Natural killer cell (primary cell): ENCODE measurements around the gene C2orf49. TPM values are rescaled to one million over a fixed set of nuclear protein-coding genes. Genes with fewer than 3 reads are reported as not detected.

Experiments used
- ATAC-seq, 3 donors: fragments of 150-1000 bp in 2 of 3; fragments of 200-7000 bp in 1 of 3; cut with Tn5 transposase; 1 replicate in 1 of 3; 2 replicates in 2 of 3; pipeline ENCODE4 v1.10.0; 2021; ENCODE audit warnings: mild to moderate bottlenecking in 2 of 3, moderate library complexity in 2 of 3
- DNase-seq, 2 donors: peaks; one replicate each; pipeline versions ENCODE4 v3.0.0 to v3.0.0-alpha.2; 2013 to 2021; ENCODE audit warnings: mixed read lengths in 1 of 2
- H3K27ac ChIP-seq: one replicate; pipeline ENCODE4 v1.5.1; 2013; ENCODE audit warnings: mild to moderate bottlenecking, low read length
- H3K27me3 ChIP-seq: one replicate; pipeline ENCODE4 v1.6.1; 2013; ENCODE audit warnings: low read length; ENCODE audit not compliant: control insufficient read depth, insufficient read depth
- H3K36me3 ChIP-seq: one replicate; pipeline ENCODE4 v1.6.1; 2013; ENCODE audit warnings: low read length; ENCODE audit not compliant: control insufficient read depth, insufficient read depth
- H3K4me1 ChIP-seq: one replicate; pipeline ENCODE4 v1.6.1; 2013; ENCODE audit warnings: low read length; ENCODE audit not compliant: control insufficient read depth, insufficient read depth
- H3K4me3 ChIP-seq: one replicate; pipeline ENCODE4 v1.5.1; 2013; ENCODE audit warnings: low read length
- H3K9me3 ChIP-seq: one replicate; pipeline ENCODE4 v1.6.1; 2013; ENCODE audit warnings: low read length; ENCODE audit not compliant: control insufficient read depth, insufficient read depth
- H3K27ac Mint-ChIP-seq, 2 donors: one replicate each; pipeline ENCODE4 v1.8.0; 2022; ENCODE audit warnings: mild to moderate bottlenecking in 2 of 2, mixed read lengths in 2 of 2, moderate library complexity in 1 of 2
- H3K27me3 Mint-ChIP-seq, 2 donors: one replicate each; pipeline ENCODE4 v1.8.0; 2022; ENCODE audit warnings: low read depth in 2 of 2, mixed read lengths in 2 of 2
- H3K36me3 Mint-ChIP-seq: one replicate; pipeline ENCODE4 v1.8.0; 2022; ENCODE audit warnings: mixed read lengths
- H3K4me1 Mint-ChIP-seq, 2 donors: one replicate each; pipeline ENCODE4 v1.8.0; 2022; ENCODE audit warnings: mixed read lengths in 2 of 2
- H3K4me3 Mint-ChIP-seq: one replicate; pipeline ENCODE4 v1.8.0; 2022; ENCODE audit warnings: mild to moderate bottlenecking, moderate library complexity, mixed read lengths
- H3K9me3 Mint-ChIP-seq, 2 donors: one replicate each; pipeline ENCODE4 v1.8.0; 2022; ENCODE audit warnings: mixed read lengths in 2 of 2
- WGBS: methylation state at CpG from one replicate; pipeline ENCODE4 v1.1.7; 2013; ENCODE audit warnings: missing lambda C conversion rate; ENCODE audit not compliant: insufficient coverage; 5-methylcytosine and 5-hydroxymethylcytosine counted together
- intact Hi-C: fragments of 100-400 bp; cut with micrococcal nuclease; formaldehyde crosslinking; loops from one replicate; pipeline ENCODE4 v1.14.2; 2022
- total RNA-seq, 4 donors: library from RNA; stranded (reverse); fragments of 120-200 nt in 1 of 4; gene quantifications; one replicate each; pipeline versions ENCODE4 v1.2.3 to v1.2.4, GENCODE V29; 2013 to 2022
- TF ChIP-seq, protein P1 (sequence below): fragments of 200-600 bp; IDR thresholded peaks from one replicate; pipeline ENCODE4 v1.8.0; 2022; ENCODE audit warnings: antibody characterized with exemption

Gene C2orf49
- total RNA-seq, 3 donors from 2014 or later (not counting 1 experiment from before 2014, with no cell fraction given): 19.4 to 23.5 (median 23.2) TPM

DNA sequence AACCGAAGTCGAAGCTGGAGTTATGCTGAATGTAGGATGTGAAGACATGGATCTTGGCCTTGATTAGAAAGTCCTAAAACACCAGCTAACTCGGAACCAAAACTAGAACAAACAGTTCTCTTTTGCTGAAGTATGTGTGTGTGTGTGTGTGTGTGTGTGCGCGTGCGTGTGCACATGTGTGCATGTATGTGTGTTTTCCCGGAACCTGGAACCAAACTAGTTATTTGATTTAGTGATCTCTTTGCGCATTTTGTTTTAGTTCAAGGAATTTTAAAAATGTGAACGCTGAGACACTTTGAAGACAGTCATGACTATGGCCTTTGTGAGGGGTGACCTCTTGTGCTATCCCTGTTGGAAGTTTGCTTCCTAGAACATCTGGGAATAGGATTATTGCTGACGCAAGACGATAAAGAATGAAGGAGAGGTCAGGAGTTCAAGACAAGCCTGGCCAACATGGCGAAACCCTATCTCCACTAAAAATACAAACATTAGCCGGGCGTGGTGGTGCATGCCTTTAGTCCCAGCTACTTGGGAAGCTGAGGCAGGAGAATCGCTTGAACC is 37.7 kb downstream of the C2orf49 start:
- intact Hi-C loops: no loop called here
- Histone ChIP-seq H3K9me3 (no peaks in the 10 kb centered on the region), H3K36me3 (no peaks in the 10 kb centered on the region), H3K4me3 (no peak overlapping the region), H3K27ac (no peak overlapping the region), H3K27me3 (no peaks in the 10 kb centered on the region), H3K4me1 (peaks cover 8% of the 10 kb centered on the region)
- no peaks in the 10 kb centered on the region for H3K9me3 Mint-ChIP-seq
- no peaks in the 10 kb centered on the region for H3K36me3 Mint-ChIP-seq
- H3K27me3 Mint-ChIP-seq: peaks cover under 1 to 1% of the 10 kb centered on the region in 2 donors
- DNase-seq (no peak), ATAC-seq (no peak)
- TF ChIP-seq, protein P1, sequence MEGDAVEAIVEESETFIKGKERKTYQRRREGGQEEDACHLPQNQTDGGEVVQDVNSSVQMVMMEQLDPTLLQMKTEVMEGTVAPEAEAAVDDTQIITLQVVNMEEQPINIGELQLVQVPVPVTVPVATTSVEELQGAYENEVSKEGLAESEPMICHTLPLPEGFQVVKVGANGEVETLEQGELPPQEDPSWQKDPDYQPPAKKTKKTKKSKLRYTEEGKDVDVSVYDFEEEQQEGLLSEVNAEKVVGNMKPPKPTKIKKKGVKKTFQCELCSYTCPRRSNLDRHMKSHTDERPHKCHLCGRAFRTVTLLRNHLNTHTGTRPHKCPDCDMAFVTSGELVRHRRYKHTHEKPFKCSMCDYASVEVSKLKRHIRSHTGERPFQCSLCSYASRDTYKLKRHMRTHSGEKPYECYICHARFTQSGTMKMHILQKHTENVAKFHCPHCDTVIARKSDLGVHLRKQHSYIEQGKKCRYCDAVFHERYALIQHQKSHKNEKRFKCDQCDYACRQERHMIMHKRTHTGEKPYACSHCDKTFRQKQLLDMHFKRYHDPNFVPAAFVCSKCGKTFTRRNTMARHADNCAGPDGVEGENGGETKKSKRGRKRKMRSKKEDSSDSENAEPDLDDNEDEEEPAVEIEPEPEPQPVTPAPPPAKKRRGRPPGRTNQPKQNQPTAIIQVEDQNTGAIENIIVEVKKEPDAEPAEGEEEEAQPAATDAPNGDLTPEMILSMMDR: no peak
- 91% methylated on average over 14 of the region's 15 CpGs for WGBS
- no peak overlapping the region for H3K4me3 Mint-ChIP-seq
- H3K4me1 Mint-ChIP-seq: peaks cover under 1 to 9% of the 10 kb centered on the region in 2 donors
- H3K27ac Mint-ChIP-seq: no peak overlapping the region

DNA sequence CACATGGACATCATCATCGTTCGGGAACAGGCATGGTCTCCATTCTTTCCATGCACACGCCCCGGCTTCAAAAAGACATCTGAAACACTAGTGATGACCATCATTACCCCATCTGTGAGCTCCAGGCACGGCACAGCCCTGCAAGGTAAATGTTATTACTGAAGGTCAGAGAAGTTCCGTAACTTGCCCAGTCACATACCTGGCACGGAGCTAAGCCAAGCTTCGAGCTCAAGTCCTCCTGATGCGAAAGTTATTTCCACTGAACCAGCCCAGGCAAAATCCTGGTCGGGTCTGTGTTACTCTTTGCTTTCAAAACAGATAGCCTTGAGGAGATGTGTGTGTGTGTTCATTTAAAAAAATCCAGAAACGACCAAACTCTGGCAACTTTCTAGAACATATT is 38.7 kb downstream of the C2orf49 start:
- Mint-ChIP-seq H3K4me1 (peaks cover 0 to 8% of the 10 kb centered on the region in 2 donors), H3K9me3 (no peaks in the 10 kb centered on the region), H3K36me3 (no peaks in the 10 kb centered on the region), H3K27me3 (no peaks in the 10 kb centered on the region), H3K4me3 (no peak overlapping the region), H3K27ac (no peak overlapping the region)
- no peaks in the 10 kb centered on the region for H3K9me3 ChIP-seq
- no peaks in the 10 kb centered on the region for H3K27me3 ChIP-seq
- DNase-seq: no peak
- no peak overlapping the region for H3K4me3 ChIP-seq
- intact Hi-C loops: no loop called here
- no peak for ATAC-seq
- no peak overlapping the region for H3K27ac ChIP-seq
- peaks cover 7% of the 10 kb centered on the region for H3K4me1 ChIP-seq
- 90% methylated on average over 10 of the region's 11 CpGs for WGBS
- no peaks in the 10 kb centered on the region for H3K36me3 ChIP-seq
- TF ChIP-seq, protein P1: no peak

DNA sequence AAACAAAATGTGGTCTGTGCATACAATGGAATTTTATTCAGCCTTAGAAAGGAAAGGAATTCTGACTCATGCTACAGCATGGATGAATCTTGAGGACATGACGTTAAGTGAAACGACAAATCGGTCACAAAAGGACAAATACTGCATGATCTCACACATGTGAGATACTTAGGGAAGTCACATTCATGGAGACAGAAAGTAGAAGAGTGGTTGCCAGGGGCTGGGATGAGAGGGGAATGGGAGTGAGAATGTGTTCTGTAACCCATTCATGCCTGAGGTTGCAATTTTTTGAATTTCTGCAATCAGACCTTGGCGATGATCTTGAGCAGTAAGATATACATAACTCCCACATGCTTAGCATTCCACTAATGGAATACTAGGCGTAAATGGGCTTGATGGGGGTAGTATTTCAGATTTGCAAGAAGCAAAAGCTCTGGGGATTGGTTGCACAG is 39.5 kb downstream of the C2orf49 start:
- Histone ChIP-seq H3K4me3 (no peak overlapping the region), H3K27ac (no peak overlapping the region)

More for the DNA sequence above, 39.5 kb downstream of the C2orf49 start:
- Histone ChIP-seq H3K9me3 (no peaks in the 10 kb centered on the region), H3K36me3 (no peaks in the 10 kb centered on the region), H3K27me3 (no peaks in the 10 kb centered on the region), H3K4me1 (peaks cover 7% of the 10 kb centered on the region)
- DNase-seq (no peak), ATAC-seq (no peak)
- Mint-ChIP-seq H3K27ac (no peak overlapping the region), H3K27me3 (no peaks in the 10 kb centered on the region), H3K4me3 (no peak overlapping the region), H3K4me1 (peaks cover 0 to 8% of the 10 kb centered on the region in 2 donors), H3K36me3 (no peaks in the 10 kb centered on the region), H3K9me3 (no peaks in the 10 kb centered on the region)
- TF ChIP-seq, protein P1: no peak
- intact Hi-C loops: no loop called here
- WGBS: 98% methylated on average over 3 of the region's 5 CpGs
